ENCODE measurements around the gene PIP5K1C.
"Not testable (repeated sequence)": the region's sequence is repeated elsewhere in the genome, so short reads cannot be mapped to it uniquely, and the experiment has no call there.

PIP5K1C gene

GRCh38 chr19:3660493-3661219 is 39.6 kb downstream of the PIP5K1C start:
- no peak for DNase-seq (ENCODE audit: low spot score)

- no peak for DNase-seq (ENCODE audit: low spot score)
Observed at GRCh38 chr19:3659746-3660112, 40.5 kb downstream of the PIP5K1C start.

GRCh38 chr19:3658870-3659745 is 41.2 kb downstream of the PIP5K1C start:
- DNase-seq (ENCODE audit: low spot score) = no peak

GRCh38 chr19:3658004-3658869 is 42.0 kb downstream of the PIP5K1C start:
- no peak for DNase-seq (ENCODE audit: low spot score)

- no peak for DNase-seq (ENCODE audit: low spot score)
Observed at GRCh38 chr19:3657395-3657769, 42.9 kb downstream of the PIP5K1C start.

- no peak for DNase-seq (ENCODE audit: low spot score)
Observed at GRCh38 chr19:3656747-3657394, 43.4 kb downstream of the PIP5K1C start.

GRCh38 chr19:3656073-3656746 is 44.1 kb downstream of the PIP5K1C start:
- DNase-seq (ENCODE audit: low spot score) = no peak

GRCh38 chr19:3655402-3656072 is 44.7 kb downstream of the PIP5K1C start:
- DNase-seq (ENCODE audit: low spot score) = no peak

GRCh38 chr19:3653865-3654513 is 46.3 kb downstream of the PIP5K1C start:
- DNase-seq (ENCODE audit: low spot score) = no peak

GRCh38 chr19:3653081-3653795 is 47.0 kb downstream of the PIP5K1C start:
- no peak for DNase-seq (ENCODE audit: low spot score)

- no peak for DNase-seq (ENCODE audit: low spot score)
Observed at GRCh38 chr19:3652422-3652821, 47.8 kb downstream of the PIP5K1C start.

GRCh38 chr19:3651684-3652083 is 48.6 kb downstream of the PIP5K1C start:
- no peak for DNase-seq (ENCODE audit: low spot score)

GRCh38 chr19:3649888-3650287 is 50.4 kb downstream of the PIP5K1C start:
- no peak for DNase-seq (ENCODE audit: low spot score)

- DNase-seq (ENCODE audit: low spot score) = no peak
Observed at GRCh38 chr19:3648037-3648905, 52.0 kb downstream of the PIP5K1C start.

GRCh38 chr19:3647102-3647501 is 53.2 kb downstream of the PIP5K1C start:
- not testable (repeated sequence) for DNase-seq (ENCODE audit: low spot score)

GRCh38 chr19:3646336-3647092 is 53.8 kb downstream of the PIP5K1C start:
- DNase-seq (ENCODE audit: low spot score) = no peak

- DNase-seq (ENCODE audit: low spot score) = no peak
Observed at GRCh38 chr19:3645726-3646125, 54.5 kb downstream of the PIP5K1C start.

GRCh38 chr19:3645067-3645396 is 55.2 kb downstream of the PIP5K1C start:
- DNase-seq (ENCODE audit: low spot score) = no peak
